Sigmoid colon (tissue), 7 donors: ENCODE measurements around the gene THSD7A. TPM values are rescaled to one million over a fixed set of nuclear protein-coding genes. Genes with fewer than 3 reads are reported as not detected.

Source experiments
- DNase-seq: peaks from one replicate; pipeline ENCODE4 v3.0.0-alpha.2; 2019
- H3K27ac ChIP-seq, 4 donors: fragments of 200-600 bp; sonication (generic); one replicate each; pipeline ENCODE4 v1.5.1; 2016 to 2019; ENCODE audit warnings: mild to moderate bottlenecking in 1 of 4
- H3K27me3 ChIP-seq, 3 donors: fragments of 200-600 bp; sonication (generic); one replicate each; pipeline ENCODE4 v1.5.1; 2019; ENCODE audit warnings: mild to moderate bottlenecking in 1 of 3
- H3K36me3 ChIP-seq, 4 donors: fragments of 200-600 bp; sonication (generic); one replicate each; pipeline ENCODE4 v1.5.1; 2016 to 2019
- H3K4me1 ChIP-seq, 4 donors: fragments of 200-600 bp; sonication (generic); one replicate each; pipeline ENCODE4 v1.5.1; 2017 to 2019
- H3K4me3 ChIP-seq, 4 donors: fragments of 200-600 bp; sonication (generic); one replicate each; pipeline ENCODE4 v1.5.1; 2017 to 2019; ENCODE audit warnings: mild to moderate bottlenecking in 2 of 4, moderate library complexity in 1 of 4
- H3K9me3 ChIP-seq, 4 donors: fragments of 200-600 bp in 3 of 4; sonication (generic) in 3 of 4; one replicate each; pipeline versions ENCODE4 v1.5.1 to v1.6.1; 2013 to 2019
- EP300 ChIP-seq, 4 donors: sonication (generic); formaldehyde crosslinking; IDR thresholded peaks; one replicate each; pipeline ENCODE4 v1.6.1; 2017; ENCODE audit warnings: antibody characterized with exemption in 4 of 4
- POLR2A ChIP-seq, 2 donors: fragments of 450-650 bp; IDR thresholded peaks; one replicate each; pipeline ENCODE4 v1.6.1; 2016; ENCODE audit warnings: antibody characterized with exemption in 2 of 2, mild to moderate bottlenecking in 2 of 2, moderate library complexity in 2 of 2
- POLR2AphosphoS5 ChIP-seq, 4 donors: sonication (generic); formaldehyde crosslinking; IDR thresholded peaks; one replicate each; pipeline ENCODE4 v1.6.1; 2017; ENCODE audit warnings: antibody characterized with exemption in 4 of 4
- WGBS, 2 donors: extraction: QIAGEN DNeasy Blood & Tissue Kit; methylation state at CpG; one replicate each; pipeline ENCODE4 v1.1.7; 2013; 5-methylcytosine and 5-hydroxymethylcytosine counted together
- intact Hi-C: fragments of 100-400 bp; cut with DNase I; formaldehyde crosslinking; loops from one replicate; pipeline ENCODE4 v1.15.1; 2023
- polyA plus RNA-seq, 3 donors: library from polyadenylated mRNA; stranded (reverse); fragments of 200-250 nt; gene quantifications; one replicate each; pipeline ENCODE4 v1.2.3, GENCODE V29; 2013
- total RNA-seq, 4 donors: library from RNA; depleted of rRNA; stranded (reverse); fragments of >200 nt; gene quantifications; one replicate each; pipeline ENCODE4 v1.1.0, GENCODE V29; 2016
- TF ChIP-seq, protein P1 (sequence below), 4 experiments: fragments of 450-650 bp in 3 of 4; fragments of 200-600 bp in 1 of 4; IDR thresholded peaks; one replicate each; pipeline ENCODE4 v1.5.1; 2016 to 2019; ENCODE audit warnings: antibody characterized with exemption in 4 of 4, mild to moderate bottlenecking in 3 of 4, moderate library complexity in 2 of 4
- donor health status: healthy with polysubstance abuse.
- donor health status: Bipolar disorder and iron deficiency.
- donor health status: healthy.

Gene THSD7A
- total and polyA plus RNA-seq, 7 donors: under 0.01 to 6.9 (median 5.0) TPM

DNA sequence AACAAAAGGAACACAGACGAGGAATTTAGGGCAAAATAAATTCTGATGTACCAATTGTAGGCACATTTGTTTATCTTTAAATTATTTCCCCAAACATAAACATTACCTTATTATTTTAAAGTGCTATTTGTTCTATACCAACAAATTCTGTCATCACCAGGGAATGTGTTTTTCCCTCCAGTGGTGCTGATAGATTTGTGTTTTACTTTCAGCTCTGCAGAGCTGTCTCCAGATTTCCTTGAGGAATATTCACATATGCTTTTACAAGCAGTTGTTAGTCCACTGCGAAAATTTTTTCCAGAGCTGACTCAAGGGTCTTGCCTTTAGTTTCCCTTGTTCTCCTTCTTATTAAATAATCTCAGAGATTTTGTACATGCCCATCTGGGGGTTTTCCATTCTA, 495.6 kb downstream of the THSD7A start:
- Histone ChIP-seq H3K4me3 (no peak overlapping the region), H3K27me3 (no peaks in the 10 kb centered on the region), H3K36me3 (no peaks in the 10 kb centered on the region), H3K9me3 (no peaks in the 10 kb centered on the region), H3K4me1 (no peaks in the 10 kb centered on the region), H3K27ac (no peak overlapping the region)
- TF ChIP-seq POLR2AphosphoS5 (IDR thresholded peaks at IDR 0.05) (no peak), POLR2A (IDR thresholded peaks at IDR 0.05) (no peak), EP300 (IDR thresholded peaks at IDR 0.05) (no peak)
- TF ChIP-seq, protein P1, sequence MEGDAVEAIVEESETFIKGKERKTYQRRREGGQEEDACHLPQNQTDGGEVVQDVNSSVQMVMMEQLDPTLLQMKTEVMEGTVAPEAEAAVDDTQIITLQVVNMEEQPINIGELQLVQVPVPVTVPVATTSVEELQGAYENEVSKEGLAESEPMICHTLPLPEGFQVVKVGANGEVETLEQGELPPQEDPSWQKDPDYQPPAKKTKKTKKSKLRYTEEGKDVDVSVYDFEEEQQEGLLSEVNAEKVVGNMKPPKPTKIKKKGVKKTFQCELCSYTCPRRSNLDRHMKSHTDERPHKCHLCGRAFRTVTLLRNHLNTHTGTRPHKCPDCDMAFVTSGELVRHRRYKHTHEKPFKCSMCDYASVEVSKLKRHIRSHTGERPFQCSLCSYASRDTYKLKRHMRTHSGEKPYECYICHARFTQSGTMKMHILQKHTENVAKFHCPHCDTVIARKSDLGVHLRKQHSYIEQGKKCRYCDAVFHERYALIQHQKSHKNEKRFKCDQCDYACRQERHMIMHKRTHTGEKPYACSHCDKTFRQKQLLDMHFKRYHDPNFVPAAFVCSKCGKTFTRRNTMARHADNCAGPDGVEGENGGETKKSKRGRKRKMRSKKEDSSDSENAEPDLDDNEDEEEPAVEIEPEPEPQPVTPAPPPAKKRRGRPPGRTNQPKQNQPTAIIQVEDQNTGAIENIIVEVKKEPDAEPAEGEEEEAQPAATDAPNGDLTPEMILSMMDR (IDR thresholded peaks at IDR 0.05): no peak
- WGBS, 2 donors: 26 to 38% methylated on average over 2 of the region's 2 CpGs
- DNase-seq: no peak
- intact Hi-C loops: no loop called here

DNA sequence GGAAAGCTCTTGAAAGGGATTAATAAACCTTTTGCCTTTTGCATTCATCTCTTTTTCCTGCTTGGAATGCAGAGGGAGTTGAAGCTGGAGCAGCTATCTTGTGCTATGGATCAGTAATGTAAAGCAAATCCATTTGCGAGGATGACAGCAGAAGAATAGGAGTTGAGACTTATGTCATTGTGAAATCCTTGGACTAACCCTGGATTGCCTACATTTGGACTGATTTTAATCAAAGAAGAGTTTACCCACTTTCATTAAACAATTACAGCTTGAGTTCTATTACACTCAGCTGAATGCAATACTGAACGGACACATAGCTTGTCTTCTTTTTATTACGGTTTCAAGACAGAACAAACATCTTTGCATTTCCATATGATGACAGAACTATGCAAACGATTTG, 496.1 kb downstream of the THSD7A start:
- intact Hi-C loops: no loop called here

DNA sequence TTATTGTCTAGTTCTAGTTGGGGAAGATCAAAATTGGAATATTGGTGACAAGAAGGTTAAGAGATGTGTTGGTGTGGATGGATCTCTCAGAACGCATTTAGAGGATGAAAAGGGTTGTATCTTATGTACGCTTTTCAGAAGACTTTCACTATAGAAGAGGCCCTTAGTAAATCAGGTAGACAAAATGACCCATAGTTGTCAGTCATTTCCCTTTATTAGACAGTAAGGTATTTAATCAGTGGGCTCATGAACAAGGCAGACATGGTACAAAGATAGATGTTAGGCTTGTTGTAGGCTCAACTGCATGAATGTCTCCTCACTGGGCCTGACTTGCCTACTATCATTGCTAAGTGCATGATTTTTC, 499.2 kb downstream of the THSD7A start:
- WGBS, 2 donors: 91 to 95% methylated on average over 2 of the region's 2 CpGs
- H3K36me3 ChIP-seq: no peaks in the 10 kb centered on the region
- H3K9me3 ChIP-seq: no peaks in the 10 kb centered on the region
- no peak for DNase-seq
- H3K27ac ChIP-seq: no peak overlapping the region
- TF ChIP-seq POLR2A (IDR thresholded peaks at IDR 0.05) (no peak), POLR2AphosphoS5 (IDR thresholded peaks at IDR 0.05) (no peak), EP300 (IDR thresholded peaks at IDR 0.05) (no peak)
- TF ChIP-seq, protein P1 (IDR thresholded peaks at IDR 0.05): no peak
- intact Hi-C loops: no loop called here
- no peak overlapping the region for H3K4me3 ChIP-seq
- no peaks in the 10 kb centered on the region for H3K4me1 ChIP-seq
- H3K27me3 ChIP-seq: no peaks in the 10 kb centered on the region

More for the DNA sequence above, 496.1 kb downstream of the THSD7A start:
- TF ChIP-seq, protein P1 (IDR thresholded peaks at IDR 0.05): no peak
- WGBS, 2 donors: 46 to 68% methylated on average over 4 of the region's 4 CpGs
- DNase-seq: no peak
- no peaks in the 10 kb centered on the region for H3K36me3 ChIP-seq
- H3K9me3 ChIP-seq: no peaks in the 10 kb centered on the region
- no peak overlapping the region for H3K4me3 ChIP-seq
- H3K27me3 ChIP-seq: no peaks in the 10 kb centered on the region
- no peaks in the 10 kb centered on the region for H3K4me1 ChIP-seq
- H3K27ac ChIP-seq: no peak overlapping the region

DNA sequence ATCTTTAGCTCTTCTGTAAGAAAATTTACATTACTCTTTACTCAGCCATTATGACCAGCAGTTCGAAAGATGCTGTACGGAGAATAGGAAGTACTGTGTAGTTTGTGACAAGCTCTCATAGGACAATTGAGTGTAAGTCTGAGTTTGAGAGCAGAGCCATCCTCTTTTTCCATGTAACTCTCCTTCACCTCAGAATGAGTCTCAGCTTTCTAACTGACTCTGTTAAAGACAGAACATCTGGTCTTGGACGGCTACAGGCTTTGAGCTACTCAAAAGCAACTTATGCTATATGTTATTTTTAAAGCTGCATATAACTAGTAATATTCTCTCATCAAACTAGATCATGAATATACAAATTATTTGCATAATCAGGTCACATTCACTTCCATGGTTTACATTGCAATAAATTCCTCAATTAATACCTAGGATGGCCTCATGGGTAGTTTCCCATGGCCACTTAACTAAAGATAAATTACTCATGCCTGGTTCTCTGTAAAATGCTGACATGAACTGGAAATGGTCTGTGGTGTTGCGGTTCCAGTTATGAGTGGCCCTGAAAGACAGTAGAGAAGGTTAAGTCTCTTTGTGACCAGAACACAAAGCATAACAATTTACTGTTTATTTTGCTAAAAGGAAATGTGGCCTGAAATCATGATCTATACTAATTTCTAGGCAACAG, 499.7 kb downstream of the THSD7A start:
- Histone ChIP-seq H3K36me3 (no peaks in the 10 kb centered on the region), H3K9me3 (no peaks in the 10 kb centered on the region), H3K27ac (no peak overlapping the region), H3K4me1 (no peaks in the 10 kb centered on the region), H3K4me3 (no peak overlapping the region), H3K27me3 (no peaks in the 10 kb centered on the region)
- TF ChIP-seq POLR2AphosphoS5 (IDR thresholded peaks at IDR 0.05) (no peak), EP300 (IDR thresholded peaks at IDR 0.05) (no peak), POLR2A (IDR thresholded peaks at IDR 0.05) (no peak)
- no peak for DNase-seq
- WGBS, 2 donors: 84 to 88% methylated on average over 4 of the region's 4 CpGs
- intact Hi-C loops: no loop called here

DNA sequence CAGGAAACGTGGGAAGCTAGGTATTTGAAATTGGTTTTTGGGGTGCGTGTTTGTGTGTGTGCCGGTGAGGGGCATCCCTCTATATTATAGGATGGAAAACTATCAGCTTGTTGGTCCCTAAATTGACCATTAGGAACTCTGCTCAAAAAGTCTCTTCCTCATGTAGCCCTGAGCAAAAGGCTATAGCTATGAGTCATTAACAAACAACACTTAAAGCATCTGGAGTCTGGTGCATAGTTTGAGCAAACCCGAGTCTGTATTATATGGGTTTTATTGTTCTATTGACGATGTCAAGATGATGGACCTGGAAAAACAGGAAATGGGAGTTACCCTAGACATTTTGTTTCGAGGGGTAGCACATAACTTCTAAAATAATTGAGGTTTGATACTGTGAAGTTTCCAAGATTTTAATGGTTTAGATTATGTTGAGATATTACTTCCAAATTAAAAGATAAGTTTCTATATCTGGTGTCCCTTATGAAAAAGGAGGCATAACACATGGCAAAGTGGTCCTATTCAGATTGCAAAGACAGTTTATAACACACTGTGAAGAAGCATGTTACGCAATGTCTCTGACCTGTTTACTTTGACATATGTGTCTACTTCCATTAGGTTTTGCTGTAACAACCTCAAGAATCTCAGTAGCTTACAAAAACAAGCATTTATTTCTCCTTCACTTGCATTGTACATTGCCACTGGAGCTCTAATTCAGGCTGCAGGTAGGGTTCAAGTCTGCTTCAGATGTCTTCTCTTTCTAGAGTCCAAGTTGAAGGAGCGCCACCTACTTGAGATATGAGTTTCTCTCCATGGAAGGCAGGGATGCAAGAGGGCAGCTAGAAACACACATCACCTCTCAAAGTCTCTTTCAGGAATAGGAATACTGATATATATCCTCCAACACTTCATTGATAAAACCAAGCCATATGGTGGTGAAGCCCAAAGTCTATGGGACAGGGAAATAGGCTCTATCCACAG, 500.6 kb downstream of the THSD7A start:
- no peak for DNase-seq
- Histone ChIP-seq H3K4me3 (no peak overlapping the region), H3K4me1 (no peaks in the 10 kb centered on the region), H3K36me3 (no peaks in the 10 kb centered on the region), H3K9me3 (no peaks in the 10 kb centered on the region), H3K27me3 (no peaks in the 10 kb centered on the region), H3K27ac (no peak overlapping the region)
- TF ChIP-seq POLR2A (IDR thresholded peaks at IDR 0.05) (no peak), EP300 (IDR thresholded peaks at IDR 0.05) (no peak), POLR2AphosphoS5 (IDR thresholded peaks at IDR 0.05) (no peak)
- TF ChIP-seq, protein P1 (IDR thresholded peaks at IDR 0.05): no peak
- intact Hi-C loops: no loop called here
- WGBS, 2 donors: 66 to 74% methylated on average over 8 of the region's 8 CpGs
